Stimulated activated CD8-positive, alpha-beta memory T cell treated with anti-CD3 and anti-CD28 coated beads, Interleukin-4, amount 100 ng/mL, for 4 hours (primary cell): ENCODE results near the gene THRAP3.
A peak's percentile ranks its signal among the peaks of the same experiment; 100 is the strongest.
"Not testable (repeated sequence)": the region's sequence is repeated elsewhere in the genome, so short reads cannot be mapped to it uniquely, and the experiment has no call there.

Experiments
- DNase-seq, 2 donors: peaks; one replicate each; pipeline ENCODE4 v3.0.0-alpha.2; 2020; ENCODE audit warnings: low read depth in 2 of 2, low spot score in 1 of 2

Gene THRAP3

GRCh38 chr1:36239941-36240637 lies 15.8 kb downstream of the THRAP3 start:
- DNase-seq = no peak

- no peak for DNase-seq
Observed at GRCh38 chr1:36247538-36247937, 23.3 kb downstream of the THRAP3 start.

DNA sequence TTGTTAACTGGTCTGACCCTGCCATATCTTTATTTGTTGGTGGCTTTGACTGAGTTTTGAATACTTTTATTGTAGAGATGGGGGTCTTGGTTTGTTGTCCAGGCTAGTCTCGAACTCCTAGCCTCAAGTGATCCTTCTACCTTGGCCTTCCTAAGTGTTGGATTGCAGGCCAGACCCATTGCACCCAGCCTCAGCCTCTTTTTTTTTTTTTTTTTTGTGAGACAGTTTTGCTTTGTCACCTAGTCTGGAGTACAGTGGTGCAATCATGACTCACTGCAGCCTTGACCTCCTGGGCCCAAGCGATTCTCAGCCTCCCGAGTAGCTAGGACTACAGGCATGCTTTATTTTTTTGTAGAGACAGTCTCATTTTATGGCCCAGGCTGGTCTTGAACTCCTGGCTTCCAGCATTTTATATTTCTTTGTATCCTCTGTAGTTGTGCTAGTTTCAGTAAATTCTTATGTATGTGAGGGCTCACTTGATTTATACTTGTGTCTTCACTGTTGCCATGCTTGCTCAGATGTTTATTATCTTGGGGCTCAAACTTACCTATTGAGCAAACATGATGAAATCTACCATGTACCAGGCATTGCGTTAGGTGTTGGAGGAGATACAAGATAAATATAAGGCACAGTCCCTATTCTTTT lies 24.1 kb downstream of the THRAP3 start:
- DNase-seq = no peak

GRCh38 chr1:36251794-36252481 lies 27.7 kb downstream of the THRAP3 start:
- DNase-seq = no peak

DNA sequence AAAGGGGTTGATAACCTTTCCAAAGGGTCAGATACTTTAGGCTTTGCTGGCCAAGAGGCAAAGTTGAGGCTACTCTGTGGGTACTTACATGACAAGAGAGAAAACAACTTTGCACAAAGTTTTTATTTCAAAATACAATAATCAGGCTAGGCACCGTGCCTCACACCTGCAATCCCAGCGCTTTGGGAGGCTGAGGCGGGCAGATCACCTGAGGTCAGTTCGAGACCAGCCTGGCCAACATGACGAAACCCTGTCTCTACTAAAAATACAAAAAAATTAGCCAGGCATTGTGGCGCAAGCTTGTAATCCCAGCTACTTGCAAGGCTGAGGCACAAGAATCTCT lies 28.2 kb downstream of the THRAP3 start:
- DNase-seq = not testable (repeated sequence)

- DNase-seq = no peak
Observed at GRCh38 chr1:36253161-36253862, 29.1 kb downstream of the THRAP3 start.

GRCh38 chr1:36256558-36257374 lies 32.5 kb downstream of the THRAP3 start:
- DNase-seq = no peak

DNA sequence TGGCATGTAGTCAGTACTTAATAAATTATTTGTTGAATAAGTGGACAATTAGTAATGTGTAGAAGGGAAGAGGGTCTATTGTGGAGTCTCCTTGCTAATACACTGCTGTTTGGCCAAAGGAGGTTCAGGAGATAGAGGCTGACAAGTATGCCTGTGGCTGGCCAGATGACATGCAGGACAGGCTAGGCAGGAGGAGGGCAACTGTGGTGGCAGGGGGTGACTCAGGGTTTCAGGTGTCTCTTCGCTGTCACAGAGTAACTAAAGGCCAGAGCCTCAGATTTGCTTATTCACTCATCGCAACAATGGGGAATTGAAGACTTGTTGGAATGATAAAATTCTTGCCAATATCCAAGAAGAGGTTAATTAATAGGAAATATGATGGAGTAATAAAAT lies 33.1 kb downstream of the THRAP3 start:
- DNase-seq = no peak

DNA sequence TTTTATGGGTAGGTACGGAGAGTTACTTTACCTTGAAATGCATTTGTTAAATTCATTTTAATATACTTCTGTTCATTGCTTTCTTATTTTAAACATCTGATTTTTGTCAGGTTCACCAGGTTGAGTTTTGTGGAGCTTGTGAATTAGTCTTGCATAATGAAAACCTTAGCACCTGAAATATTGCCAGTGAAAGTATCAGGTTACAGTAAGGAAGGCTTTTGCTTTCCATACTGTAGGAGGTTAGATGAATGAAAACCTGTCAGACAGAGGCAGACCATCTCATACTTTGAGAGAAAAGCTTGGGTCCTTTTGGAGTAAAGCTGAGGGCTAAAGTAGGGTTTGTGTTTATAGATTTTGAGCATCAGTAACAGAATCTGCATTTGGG lies 34.7 kb downstream of the THRAP3 start:
- no peak for DNase-seq

DNA sequence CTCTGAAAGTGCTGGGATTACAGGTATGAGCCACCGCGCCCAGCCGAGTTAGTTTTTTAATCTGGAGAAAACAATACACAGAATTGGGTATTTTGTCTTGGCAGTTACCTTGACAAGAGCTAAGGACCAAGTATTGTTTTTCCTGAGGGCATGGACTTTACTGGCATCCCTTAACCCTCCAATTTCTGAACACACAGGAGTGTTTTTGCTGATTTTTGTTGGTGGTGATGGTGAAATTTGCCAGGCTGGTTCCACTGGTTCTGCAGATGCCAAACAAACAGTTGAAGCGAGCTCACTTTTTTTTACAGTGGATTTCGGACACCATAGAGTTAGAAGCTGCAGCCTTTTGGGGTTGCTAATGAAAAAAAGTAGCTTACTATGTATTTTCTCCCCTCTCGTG lies 44.7 kb downstream of the THRAP3 start:
- DNase-seq = no peak

GRCh38 chr1:36269408-36269838 lies 45.2 kb downstream of the THRAP3 start:
- DNase-seq = no peak

DNA sequence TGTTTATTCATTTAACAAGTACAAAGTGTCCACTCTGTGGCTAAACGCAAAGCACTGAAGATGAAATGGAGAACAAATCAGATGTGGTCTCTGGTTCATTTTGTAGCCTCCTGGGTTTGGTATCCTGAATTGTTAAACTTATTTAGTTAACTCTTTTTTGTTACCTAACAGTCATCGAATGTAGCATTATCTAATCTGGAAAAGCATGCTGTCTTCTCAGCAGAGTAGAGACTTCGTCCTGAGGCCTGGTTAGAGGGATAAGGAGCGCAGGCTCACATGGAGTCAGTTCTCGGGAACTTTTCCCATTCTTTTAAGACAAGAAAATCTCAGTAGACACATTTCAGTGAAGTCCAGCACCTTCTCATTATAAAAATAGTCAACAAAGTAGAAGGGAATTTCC lies 48.8 kb downstream of the THRAP3 start:
- DNase-seq = no peak

GRCh38 chr1:36274201-36274600 lies 50.0 kb downstream of the THRAP3 start:
- DNase-seq = no peak

GRCh38 chr1:36276688-36277087 lies 52.4 kb downstream of the THRAP3 start:
- DNase-seq = no peak

- no peak for DNase-seq
Observed at GRCh38 chr1:36279110-36279788, 55.0 kb downstream of the THRAP3 start.

GRCh38 chr1:36279789-36280296 lies 55.6 kb downstream of the THRAP3 start:
- DNase-seq = no peak

GRCh38 chr1:36284061-36284460 lies 59.8 kb downstream of the THRAP3 start:
- DNase-seq = no peak

GRCh38 chr1:36284517-36284916 lies 60.3 kb downstream of the THRAP3 start:
- DNase-seq = no peak

DNA sequence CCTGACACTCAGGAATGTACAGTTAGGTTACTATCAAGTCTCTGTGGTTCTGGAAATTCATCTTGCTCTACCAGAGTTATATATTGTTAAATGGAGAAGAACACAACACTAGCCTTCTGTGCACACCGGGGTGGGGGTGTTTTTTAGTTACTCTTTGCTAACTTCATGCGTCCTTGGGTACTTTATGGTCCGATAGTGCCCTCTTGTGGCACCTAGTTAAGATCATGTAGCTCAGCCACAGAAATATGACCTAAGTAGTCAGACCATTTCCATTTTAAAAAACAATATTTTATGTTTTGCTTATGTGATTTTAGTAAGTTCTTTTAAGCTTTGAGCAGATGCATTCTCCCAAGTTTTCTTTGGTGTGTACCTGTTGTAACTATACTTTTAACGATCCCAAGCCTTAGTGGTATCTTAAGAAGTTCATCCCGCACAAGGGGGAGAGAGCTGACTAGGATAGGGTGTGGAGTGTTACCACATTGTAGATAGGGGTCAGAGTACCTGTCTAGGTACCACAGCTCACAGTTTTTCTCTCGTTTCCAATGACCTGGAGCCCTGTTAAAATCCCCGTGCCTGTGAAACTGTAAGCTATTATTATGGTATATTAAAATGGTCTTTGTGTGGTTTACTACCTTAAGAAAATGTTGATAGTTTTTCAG lies 61.3 kb downstream of the THRAP3 start:
- DNase-seq = peak in 1 of 2 donors; percentile 30

- DNase-seq = no peak
Observed at GRCh38 chr1:36286802-36287201, 62.6 kb downstream of the THRAP3 start.
